ENCODE results near the gene ZNF200.

The ZNF200 gene

DNA sequence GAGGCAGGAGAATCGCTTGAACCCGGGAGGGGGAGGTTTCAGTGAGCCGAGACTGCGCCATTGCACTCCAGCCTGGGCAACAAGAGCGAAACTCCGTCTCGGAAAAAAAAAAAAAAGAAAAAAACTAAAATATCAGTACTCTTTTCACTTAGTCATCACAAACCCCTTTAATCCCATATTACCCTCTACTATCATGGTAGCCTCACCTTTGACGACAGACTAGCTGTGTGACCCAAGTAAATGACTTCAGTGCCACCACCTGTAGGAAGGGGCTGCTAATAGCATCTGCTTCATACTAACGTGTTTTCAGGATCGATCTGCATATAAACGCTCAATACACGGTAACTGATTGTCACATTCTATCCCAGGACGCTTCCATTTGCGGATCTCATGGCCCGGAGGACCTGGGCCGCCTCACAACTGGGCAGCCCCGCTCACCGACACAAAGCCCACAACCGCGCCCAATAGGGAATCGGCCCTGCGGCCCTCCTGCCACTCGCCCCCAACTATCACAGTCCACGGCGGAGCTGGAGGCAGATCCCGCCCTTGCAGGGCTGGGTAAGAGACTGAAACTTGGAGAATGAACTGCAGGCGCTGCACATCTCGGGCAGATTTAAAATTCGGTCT, 47.3 kb upstream of the ZNF200 start:
- no peak for TF ChIP-seq TEAD4 (IDR thresholded peaks at IDR 0.05)
- TF ChIP-seq FOXM1 (IDR thresholded peaks at IDR 0.05; ENCODE audit: borderline replicate concordance, low read depth) = no peak
- no peak for TF ChIP-seq CEBPB (IDR thresholded peaks at IDR 0.05)
- TF ChIP-seq, protein P1, sequence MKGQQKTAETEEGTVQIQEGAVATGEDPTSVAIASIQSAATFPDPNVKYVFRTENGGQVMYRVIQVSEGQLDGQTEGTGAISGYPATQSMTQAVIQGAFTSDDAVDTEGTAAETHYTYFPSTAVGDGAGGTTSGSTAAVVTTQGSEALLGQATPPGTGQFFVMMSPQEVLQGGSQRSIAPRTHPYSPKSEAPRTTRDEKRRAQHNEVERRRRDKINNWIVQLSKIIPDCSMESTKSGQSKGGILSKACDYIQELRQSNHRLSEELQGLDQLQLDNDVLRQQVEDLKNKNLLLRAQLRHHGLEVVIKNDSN (IDR thresholded peaks at IDR 0.05) = no peak

DNA sequence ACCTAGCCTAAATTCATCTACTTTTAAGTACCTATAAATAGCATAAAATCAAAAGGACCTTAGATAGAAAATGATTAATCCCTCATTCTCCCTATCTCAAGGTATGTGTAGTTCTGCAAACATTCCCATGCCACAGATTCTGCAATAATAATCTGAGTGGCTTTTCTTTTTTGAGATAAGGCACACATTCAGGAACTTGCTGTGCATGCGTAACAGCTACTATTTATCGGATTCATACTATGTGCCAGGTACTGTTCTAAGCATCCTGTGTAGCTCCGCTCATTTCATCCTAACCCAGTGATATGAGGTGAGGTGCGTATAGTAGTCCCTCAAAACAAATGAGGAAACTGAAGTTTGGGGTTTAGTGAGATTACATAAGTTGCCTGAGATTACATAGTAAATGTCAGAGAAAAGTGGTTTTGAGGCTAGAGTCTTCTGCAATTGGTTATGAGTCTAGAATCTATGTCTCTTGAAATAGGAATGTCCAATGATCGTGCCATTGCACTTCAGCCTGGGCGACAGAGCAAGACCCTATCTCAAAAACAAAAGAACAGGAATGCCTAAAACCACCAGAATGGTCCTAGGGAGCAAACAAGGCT, 46.4 kb upstream of the ZNF200 start:
- no peak for TF ChIP-seq EGR1 (IDR thresholded peaks at IDR 0.05)
- no peak for TF ChIP-seq CREB1 (IDR thresholded peaks at IDR 0.05; ENCODE audit: low read depth)
- TF ChIP-seq TCF12 (IDR thresholded peaks at IDR 0.05; ENCODE audit: low read depth) = no peak
- no peak for TF ChIP-seq CEBPB (IDR thresholded peaks at IDR 0.05)
- TF ChIP-seq EP300 (IDR thresholded peaks at IDR 0.05; ENCODE audit: borderline replicate concordance) = no peak
- TF ChIP-seq RAD21 (IDR thresholded peaks at IDR 0.05; ENCODE audit: low read depth) = no peak
- TF ChIP-seq TAF1 (IDR thresholded peaks at IDR 0.05; ENCODE audit: low read depth) = no peak
- TF ChIP-seq ZBTB7A (IDR thresholded peaks at IDR 0.05; ENCODE audit: low read depth) = no peak
- no peak for TF ChIP-seq FOXM1 (IDR thresholded peaks at IDR 0.05; ENCODE audit: borderline replicate concordance, low read depth)
- TF ChIP-seq, protein P2, sequence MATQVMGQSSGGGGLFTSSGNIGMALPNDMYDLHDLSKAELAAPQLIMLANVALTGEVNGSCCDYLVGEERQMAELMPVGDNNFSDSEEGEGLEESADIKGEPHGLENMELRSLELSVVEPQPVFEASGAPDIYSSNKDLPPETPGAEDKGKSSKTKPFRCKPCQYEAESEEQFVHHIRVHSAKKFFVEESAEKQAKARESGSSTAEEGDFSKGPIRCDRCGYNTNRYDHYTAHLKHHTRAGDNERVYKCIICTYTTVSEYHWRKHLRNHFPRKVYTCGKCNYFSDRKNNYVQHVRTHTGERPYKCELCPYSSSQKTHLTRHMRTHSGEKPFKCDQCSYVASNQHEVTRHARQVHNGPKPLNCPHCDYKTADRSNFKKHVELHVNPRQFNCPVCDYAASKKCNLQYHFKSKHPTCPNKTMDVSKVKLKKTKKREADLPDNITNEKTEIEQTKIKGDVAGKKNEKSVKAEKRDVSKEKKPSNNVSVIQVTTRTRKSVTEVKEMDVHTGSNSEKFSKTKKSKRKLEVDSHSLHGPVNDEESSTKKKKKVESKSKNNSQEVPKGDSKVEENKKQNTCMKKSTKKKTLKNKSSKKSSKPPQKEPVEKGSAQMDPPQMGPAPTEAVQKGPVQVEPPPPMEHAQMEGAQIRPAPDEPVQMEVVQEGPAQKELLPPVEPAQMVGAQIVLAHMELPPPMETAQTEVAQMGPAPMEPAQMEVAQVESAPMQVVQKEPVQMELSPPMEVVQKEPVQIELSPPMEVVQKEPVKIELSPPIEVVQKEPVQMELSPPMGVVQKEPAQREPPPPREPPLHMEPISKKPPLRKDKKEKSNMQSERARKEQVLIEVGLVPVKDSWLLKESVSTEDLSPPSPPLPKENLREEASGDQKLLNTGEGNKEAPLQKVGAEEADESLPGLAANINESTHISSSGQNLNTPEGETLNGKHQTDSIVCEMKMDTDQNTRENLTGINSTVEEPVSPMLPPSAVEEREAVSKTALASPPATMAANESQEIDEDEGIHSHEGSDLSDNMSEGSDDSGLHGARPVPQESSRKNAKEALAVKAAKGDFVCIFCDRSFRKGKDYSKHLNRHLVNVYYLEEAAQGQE (IDR thresholded peaks at IDR 0.05; ENCODE audit: low read depth) = no peak
- TF ChIP-seq TEAD4 (IDR thresholded peaks at IDR 0.05) = no peak
- TF ChIP-seq, protein P3, sequence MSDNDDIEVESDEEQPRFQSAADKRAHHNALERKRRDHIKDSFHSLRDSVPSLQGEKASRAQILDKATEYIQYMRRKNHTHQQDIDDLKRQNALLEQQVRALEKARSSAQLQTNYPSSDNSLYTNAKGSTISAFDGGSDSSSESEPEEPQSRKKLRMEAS (IDR thresholded peaks at IDR 0.05) = no peak
- TF ChIP-seq, protein P1 (IDR thresholded peaks at IDR 0.05) = no peak

DNA sequence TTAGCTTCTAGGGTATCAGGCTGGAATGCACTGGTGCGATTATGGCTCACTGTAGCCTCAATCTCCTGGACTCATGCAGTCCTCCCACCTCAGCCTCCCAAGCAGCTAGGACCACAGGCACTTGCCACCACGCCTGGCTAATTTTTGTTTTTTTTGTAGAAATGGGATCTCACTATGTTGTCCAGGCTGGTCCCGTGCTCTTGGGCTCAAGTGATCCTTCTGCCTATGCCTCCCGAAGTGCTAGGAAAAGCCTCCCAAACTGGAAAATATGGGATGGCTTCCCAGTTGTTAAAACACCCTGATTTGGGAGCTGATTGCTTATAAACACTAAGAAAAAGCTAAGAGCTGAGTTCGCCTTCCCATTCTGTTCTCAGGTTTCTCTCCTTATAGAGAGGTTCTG, 41.7 kb upstream of the ZNF200 start:
- no peak for TF ChIP-seq TEAD4 (IDR thresholded peaks at IDR 0.05)
- no peak for TF ChIP-seq RAD21 (IDR thresholded peaks at IDR 0.05; ENCODE audit: low read depth)
- no peak for TF ChIP-seq FOXM1 (IDR thresholded peaks at IDR 0.05; ENCODE audit: borderline replicate concordance, low read depth)
- TF ChIP-seq, protein P3 (IDR thresholded peaks at IDR 0.05) = no peak

DNA sequence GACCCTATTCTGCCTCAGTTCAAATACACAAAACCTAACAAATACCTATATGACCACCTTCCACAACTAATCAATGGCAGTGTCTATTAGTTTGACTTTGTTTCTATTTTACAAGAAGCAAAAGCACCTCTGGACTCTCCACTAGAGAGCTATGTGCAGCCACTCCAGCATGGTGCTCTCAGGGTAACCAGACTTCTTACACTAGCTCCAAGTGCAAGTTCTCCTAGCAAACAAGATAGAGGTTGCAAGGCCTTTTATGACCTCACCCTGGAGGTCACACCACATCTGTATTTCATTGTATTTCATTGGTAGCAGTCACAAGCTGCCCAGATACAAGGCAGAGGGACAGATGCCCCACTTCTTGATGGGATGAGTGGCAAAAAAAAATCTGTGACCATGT, 40.0 kb upstream of the ZNF200 start:
- TF ChIP-seq, protein P1 (IDR thresholded peaks at IDR 0.05) = no peak
- TF ChIP-seq CREB1 (IDR thresholded peaks at IDR 0.05; ENCODE audit: low read depth) (no peak), ZBTB7A (IDR thresholded peaks at IDR 0.05; ENCODE audit: low read depth) (no peak), TAF1 (IDR thresholded peaks at IDR 0.05; ENCODE audit: low read depth) (no peak), TEAD4 (IDR thresholded peaks at IDR 0.05) (no peak), NFIC (IDR thresholded peaks at IDR 0.05) (no peak), CEBPB (IDR thresholded peaks at IDR 0.05) (no peak), EGR1 (IDR thresholded peaks at IDR 0.05) (no peak)
- TF ChIP-seq, protein P3 (IDR thresholded peaks at IDR 0.05) = no peak

DNA sequence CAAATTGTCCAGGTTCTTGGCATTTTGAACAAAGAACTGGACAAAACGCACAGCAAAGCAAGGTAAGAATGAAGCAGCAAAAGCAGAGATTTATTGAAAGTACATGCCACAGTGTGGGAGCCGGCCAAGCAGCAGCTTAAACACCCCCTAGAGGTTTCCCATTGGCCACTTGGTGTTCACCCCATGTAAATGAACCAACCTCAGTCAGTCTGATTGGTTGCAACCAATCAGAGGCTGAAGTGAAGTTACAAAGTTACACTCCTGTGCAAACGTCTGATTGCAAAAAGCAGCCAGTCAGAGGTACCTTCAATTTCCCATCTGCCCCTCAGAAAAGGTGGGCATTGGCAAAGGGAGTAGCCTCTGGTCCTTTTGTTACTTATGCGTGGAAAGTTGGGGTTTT, 39.5 kb upstream of the ZNF200 start:
- TF ChIP-seq TAF1 (IDR thresholded peaks at IDR 0.05; ENCODE audit: low read depth) (no peak), CEBPB (IDR thresholded peaks at IDR 0.05) (no peak), NFIC (IDR thresholded peaks at IDR 0.05) (no peak)

DNA sequence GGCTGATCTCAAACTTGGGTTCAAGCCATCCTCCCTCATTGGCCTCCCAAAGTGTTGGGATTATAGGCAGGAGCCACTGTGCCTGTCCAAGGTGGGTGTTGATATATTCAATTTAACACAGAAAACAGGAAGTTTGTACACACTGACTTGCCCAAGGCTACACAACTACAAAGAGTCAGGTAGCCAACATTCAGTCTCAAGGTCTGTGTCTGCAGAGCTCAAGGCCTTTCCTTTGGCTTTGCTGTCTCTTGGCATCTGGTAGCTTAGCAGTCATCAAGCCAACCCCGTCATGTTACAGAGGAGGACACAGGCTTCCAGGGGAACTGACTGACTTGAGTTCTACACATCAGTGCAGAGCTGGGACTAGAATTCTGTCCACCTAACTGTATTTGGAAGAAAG, 33.3 kb upstream of the ZNF200 start:
- TF ChIP-seq NFIC (IDR thresholded peaks at IDR 0.05) (no peak), EP300 (IDR thresholded peaks at IDR 0.05; ENCODE audit: borderline replicate concordance) (no peak), TAF1 (IDR thresholded peaks at IDR 0.05; ENCODE audit: low read depth) (no peak), YY1 (IDR thresholded peaks at IDR 0.05; ENCODE audit: low read depth) (no peak), TCF12 (IDR thresholded peaks at IDR 0.05; ENCODE audit: low read depth) (no peak), EGR1 (IDR thresholded peaks at IDR 0.05) (no peak), ZBTB7A (IDR thresholded peaks at IDR 0.05; ENCODE audit: low read depth) (no peak), CREB1 (IDR thresholded peaks at IDR 0.05; ENCODE audit: low read depth) (no peak), FOXM1 (IDR thresholded peaks at IDR 0.05; ENCODE audit: borderline replicate concordance, low read depth) (no peak), RAD21 (IDR thresholded peaks at IDR 0.05; ENCODE audit: low read depth) (no peak), CEBPB (IDR thresholded peaks at IDR 0.05) (no peak)
- TF ChIP-seq, protein P1 (IDR thresholded peaks at IDR 0.05) = no peak
- TF ChIP-seq, protein P2 (IDR thresholded peaks at IDR 0.05; ENCODE audit: low read depth) = no peak
